Thyroid gland (tissue), 4 donors: ENCODE measurements around the gene CTNNA2.

Experiments used
- POLR2A ChIP-seq, 2 donors: fragments of 450-650 bp; IDR thresholded peaks; one replicate each; pipeline ENCODE4 v1.6.1; 2017; ENCODE audit warnings: antibody characterized with exemption in 2 of 2, mild to moderate bottlenecking in 2 of 2, moderate library complexity in 1 of 2
- TF ChIP-seq, protein P1 (sequence below), 6 experiments: fragments of 200-600 bp in 3 of 6; fragments of 450-650 bp in 3 of 6; sonication (generic) in 3 of 6; IDR thresholded peaks; one replicate each; pipeline ENCODE4 v1.5.1; 2016 to 2019; ENCODE audit warnings: antibody characterized with exemption in 6 of 6, mild to moderate bottlenecking in 2 of 6, inconsistent platforms in 1 of 6, moderate library complexity in 1 of 6

DNA sequence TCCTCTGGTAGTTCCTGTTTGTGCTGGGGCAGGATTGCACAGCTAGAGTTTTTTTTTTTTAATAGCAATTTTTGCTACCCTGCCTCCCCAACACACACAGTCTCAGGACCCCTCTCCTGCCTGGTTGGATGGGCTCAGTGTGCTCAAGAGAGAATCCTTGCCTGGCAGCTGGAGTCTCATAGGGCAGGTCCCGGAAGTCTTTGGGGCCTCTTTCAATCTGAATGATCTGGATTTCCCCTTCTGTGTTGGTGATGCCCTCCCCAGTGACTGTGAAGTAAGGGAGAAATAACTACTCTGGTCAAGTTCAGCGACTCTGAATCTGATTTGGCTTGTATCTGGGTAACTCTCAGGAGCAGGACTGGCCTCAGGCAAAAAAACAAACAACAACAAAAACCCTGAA is 1012.3 kb downstream of the CTNNA2 start:
- TF ChIP-seq, protein P1, sequence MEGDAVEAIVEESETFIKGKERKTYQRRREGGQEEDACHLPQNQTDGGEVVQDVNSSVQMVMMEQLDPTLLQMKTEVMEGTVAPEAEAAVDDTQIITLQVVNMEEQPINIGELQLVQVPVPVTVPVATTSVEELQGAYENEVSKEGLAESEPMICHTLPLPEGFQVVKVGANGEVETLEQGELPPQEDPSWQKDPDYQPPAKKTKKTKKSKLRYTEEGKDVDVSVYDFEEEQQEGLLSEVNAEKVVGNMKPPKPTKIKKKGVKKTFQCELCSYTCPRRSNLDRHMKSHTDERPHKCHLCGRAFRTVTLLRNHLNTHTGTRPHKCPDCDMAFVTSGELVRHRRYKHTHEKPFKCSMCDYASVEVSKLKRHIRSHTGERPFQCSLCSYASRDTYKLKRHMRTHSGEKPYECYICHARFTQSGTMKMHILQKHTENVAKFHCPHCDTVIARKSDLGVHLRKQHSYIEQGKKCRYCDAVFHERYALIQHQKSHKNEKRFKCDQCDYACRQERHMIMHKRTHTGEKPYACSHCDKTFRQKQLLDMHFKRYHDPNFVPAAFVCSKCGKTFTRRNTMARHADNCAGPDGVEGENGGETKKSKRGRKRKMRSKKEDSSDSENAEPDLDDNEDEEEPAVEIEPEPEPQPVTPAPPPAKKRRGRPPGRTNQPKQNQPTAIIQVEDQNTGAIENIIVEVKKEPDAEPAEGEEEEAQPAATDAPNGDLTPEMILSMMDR (IDR thresholded peaks at IDR 0.05), result no peak
- TF ChIP-seq POLR2A (IDR thresholded peaks at IDR 0.05), result no peak
